ENCODE data around the gene BRSK1.

- TF ChIP-seq GATA2 (IDR thresholded peaks at IDR 0.05; ENCODE audit: low read depth, low read length) (no peak), GATA3 (IDR thresholded peaks at IDR 0.05; ENCODE audit: low read depth, low read length) (no peak)
Measured at GRCh38 chr19:55346725-55347441, 63.1 kb downstream of the BRSK1 start.
